NT2/D1 (cell line): ENCODE results near the gene ATXN1.

Source experiments
- SUZ12 ChIP-seq: IDR thresholded peaks from 2 replicates; pipeline ENCODE4 v1.6.1; 2011; ENCODE audit not compliant: insufficient read length, insufficient read depth; ENCODE audit errors: extremely low read depth
- YY1 ChIP-seq: IDR thresholded peaks from 2 replicates; pipeline ENCODE4 v1.6.1; 2011; ENCODE audit not compliant: insufficient read length, insufficient read depth
- ZNF274 ChIP-seq: IDR thresholded peaks from 2 replicates; pipeline ENCODE4 v1.6.1; 2011; ENCODE audit warnings: mild to moderate bottlenecking, low read depth, low read length

- TF ChIP-seq ZNF274 (no peak), YY1 (no peak), SUZ12 (no peak)
Measured at GRCh38 chr6:16399158-16399557, 362.1 kb downstream of the ATXN1 start.
